HepG2 (cell line): ENCODE measurements around the gene SCAPER.

Source experiments
- FOXA3 ChIP-seq: IDR thresholded peaks from 2 replicates; pipeline ENCODE4 v1.6.1; 2016; ENCODE audit warnings: missing genetic modification reagents, missing compliant biosample characterization
- HMG20A ChIP-seq: IDR thresholded peaks from 2 replicates; pipeline ENCODE4 v1.6.1; 2016; ENCODE audit warnings: borderline replicate concordance
- PBX3 ChIP-seq: sonication (generic); formaldehyde crosslinking; IDR thresholded peaks from 2 replicates; pipeline ENCODE4 v1.8.1; 2023; ENCODE audit warnings: missing genetic modification reagents, inconsistent platforms, borderline replicate concordance
- ZBTB33 ChIP-seq: sonication (generic); formaldehyde crosslinking; IDR thresholded peaks from 2 replicates; pipeline ENCODE4 v1.4.0; 2020; ENCODE audit warnings: missing genetic modification reagents

GRCh38 chr15:76674883-76675282, 230.3 kb downstream of the SCAPER start:
- TF ChIP-seq FOXA3 (no peak), PBX3 (CRISPR knock-in tag) (no peak), HMG20A (CRISPR knock-in tag) (no peak), ZBTB33 (no peak)
